Jurkat, Clone E6-1 (cell line): Measurements from ENCODE around the gene CD58. TPM values are rescaled to one million over a fixed set of nuclear protein-coding genes. Genes with fewer than 3 reads are reported as not detected.
"Not testable (repeated sequence)": the region's sequence is repeated elsewhere in the genome, so short reads cannot be mapped to it uniquely, and the experiment has no call there.

Experiments
- DNase-seq: peaks from one replicate; pipeline ENCODE4 v3.0.0-alpha.2; 2011; ENCODE audit warnings: low read depth, low spot score
- H3K4me3 ChIP-seq: 2 replicates; pipeline ENCODE4 v1.5.1; 2011; ENCODE audit warnings: mild to moderate bottlenecking, low read length, control low read depth, moderate library complexity
- polyA plus RNA-seq: library from polyadenylated mRNA; unstranded; fragments of >200 nt; gene quantifications from one replicate; pipeline ENCODE4 v1.2.1, GENCODE V29; 2012; ENCODE audit warnings: missing spikeins; ENCODE audit not compliant: insufficient read length, insufficient read depth

CD58 gene
- 11.6 TPM for polyA plus RNA-seq

GRCh38 chr1:116570358-116571214 is at the start of gene CD58:
Gene CD58 (minus strand): TSS chr1:116571026. CDS start chr1:116570972, 54 bp downstream.
- DNase-seq, result peak; percentile 57
- H3K4me3 ChIP-seq, result peak within 1 kb of the TSS; percentile 79

- not testable (repeated sequence) for H3K4me3 ChIP-seq, DNase-seq
Observed at GRCh38 chr1:116620392-116620791, 49.6 kb upstream of the CD58 start.

- not testable (repeated sequence) for H3K4me3 ChIP-seq
Observed at GRCh38 chr1:116619106-116619505, 48.3 kb upstream of the CD58 start.

GRCh38 chr1:116617808-116618207 is 47.0 kb upstream of the CD58 start:
- not testable (repeated sequence) for H3K4me3 ChIP-seq, DNase-seq

More at GRCh38 chr1:116619106-116619505, 48.3 kb upstream of the CD58 start:
- DNase-seq, result not testable (repeated sequence)

- not testable (repeated sequence) for DNase-seq
Observed at GRCh38 chr1:116613825-116614224, 43.0 kb upstream of the CD58 start.

GRCh38 chr1:116609801-116610371 is 39.1 kb upstream of the CD58 start:
- not testable (repeated sequence) for DNase-seq, H3K4me3 ChIP-seq

More at GRCh38 chr1:116613825-116614224, 43.0 kb upstream of the CD58 start:
- H3K4me3 ChIP-seq, result not testable (repeated sequence)

- not testable (repeated sequence) for H3K4me3 ChIP-seq, DNase-seq
Observed at GRCh38 chr1:116608841-116609240, 38.0 kb upstream of the CD58 start.

- not testable (repeated sequence) for DNase-seq, H3K4me3 ChIP-seq
Observed at GRCh38 chr1:116608151-116608550, 37.3 kb upstream of the CD58 start.

GRCh38 chr1:116607463-116607862 is 36.6 kb upstream of the CD58 start:
- not testable (repeated sequence) for DNase-seq, H3K4me3 ChIP-seq

- H3K4me3 ChIP-seq, result not testable (repeated sequence)
- DNase-seq, result peak; percentile 24
Observed at GRCh38 chr1:116606067-116606466, 35.2 kb upstream of the CD58 start.

GRCh38 chr1:116605315-116605714 is 34.5 kb upstream of the CD58 start:
- no peak for DNase-seq
- no peak overlapping the region for H3K4me3 ChIP-seq

GRCh38 chr1:116604408-116604807 is 33.6 kb upstream of the CD58 start:
- not testable (repeated sequence) for DNase-seq

GRCh38 chr1:116603646-116604045 is 32.8 kb upstream of the CD58 start:
- not testable (repeated sequence) for DNase-seq, H3K4me3 ChIP-seq

More at GRCh38 chr1:116604408-116604807, 33.6 kb upstream of the CD58 start:
- H3K4me3 ChIP-seq, result not testable (repeated sequence)

- H3K4me3 ChIP-seq, DNase-seq: not testable (repeated sequence)
Observed at GRCh38 chr1:116599369-116599768, 28.5 kb upstream of the CD58 start.

- not testable (repeated sequence) for DNase-seq, H3K4me3 ChIP-seq
Observed at GRCh38 chr1:116598420-116599036, 27.7 kb upstream of the CD58 start.

- not testable (repeated sequence) for DNase-seq, H3K4me3 ChIP-seq
Observed at GRCh38 chr1:116597388-116597787, 26.6 kb upstream of the CD58 start.

- DNase-seq, H3K4me3 ChIP-seq: not testable (repeated sequence)
Observed at GRCh38 chr1:116596742-116597307, 26.0 kb upstream of the CD58 start.

GRCh38 chr1:116595946-116596741 is 25.3 kb upstream of the CD58 start:
- H3K4me3 ChIP-seq, DNase-seq: not testable (repeated sequence)
